Dermis lymphatic vessel endothelial cell (primary cell): ENCODE data around the gene GPR135. TPM values are rescaled to one million over a fixed set of nuclear protein-coding genes. Genes with fewer than 3 reads are reported as not detected.

Experiments
- total RNA-seq: library from RNA; depleted of rRNA; stranded (reverse); fragments of >200 nt; gene quantifications from 2 replicates; pipeline ENCODE4 v1.2.1, GENCODE V29; 2014

Gene GPR135, protein sequence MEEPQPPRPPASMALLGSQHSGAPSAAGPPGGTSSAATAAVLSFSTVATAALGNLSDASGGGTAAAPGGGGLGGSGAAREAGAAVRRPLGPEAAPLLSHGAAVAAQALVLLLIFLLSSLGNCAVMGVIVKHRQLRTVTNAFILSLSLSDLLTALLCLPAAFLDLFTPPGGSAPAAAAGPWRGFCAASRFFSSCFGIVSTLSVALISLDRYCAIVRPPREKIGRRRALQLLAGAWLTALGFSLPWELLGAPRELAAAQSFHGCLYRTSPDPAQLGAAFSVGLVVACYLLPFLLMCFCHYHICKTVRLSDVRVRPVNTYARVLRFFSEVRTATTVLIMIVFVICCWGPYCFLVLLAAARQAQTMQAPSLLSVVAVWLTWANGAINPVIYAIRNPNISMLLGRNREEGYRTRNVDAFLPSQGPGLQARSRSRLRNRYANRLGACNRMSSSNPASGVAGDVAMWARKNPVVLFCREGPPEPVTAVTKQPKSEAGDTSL
- total RNA-seq = 0.65 and 0.69 TPM in 2 replicates

DNA sequence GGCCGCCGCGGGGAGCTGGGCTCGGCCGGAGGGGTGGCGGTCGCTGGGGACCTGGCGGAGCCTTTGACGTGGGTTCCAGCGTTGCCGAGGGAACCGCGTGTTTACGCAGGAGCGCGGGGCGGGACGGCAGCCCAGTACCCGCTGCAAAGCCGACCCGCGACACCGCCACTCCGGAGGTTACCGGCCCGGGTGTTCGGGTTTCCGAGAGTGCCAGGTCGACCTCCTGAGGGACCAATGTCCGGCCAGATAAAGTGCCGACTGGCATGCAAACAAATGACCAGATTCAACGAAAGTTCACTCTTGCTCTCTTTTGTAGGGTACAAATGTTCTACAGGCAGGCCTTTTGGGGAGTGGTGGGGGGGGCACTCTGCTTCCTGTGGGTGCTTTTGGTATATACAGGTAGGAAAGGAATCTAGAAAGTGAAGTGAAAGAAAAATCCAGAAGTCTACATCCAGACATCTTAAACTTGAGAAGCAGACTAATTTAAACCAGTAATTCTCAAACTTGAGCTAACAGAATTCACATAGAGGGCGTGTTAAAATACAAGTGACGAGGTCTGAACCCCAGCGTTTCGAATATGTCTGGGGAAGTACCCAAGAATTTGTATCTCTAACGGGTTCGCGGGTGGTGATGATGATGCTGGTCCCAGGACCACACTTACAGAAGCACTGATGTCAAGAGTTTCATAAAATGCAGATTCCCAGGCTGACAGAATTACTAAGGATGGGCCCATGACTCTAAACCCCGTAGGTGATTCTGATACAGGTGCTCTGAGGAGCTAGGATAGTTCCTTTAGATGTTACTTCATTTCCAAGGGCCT, at the start of gene GPR135:
GPR135 (minus strand) TSS at position 65 of the 820 bp plus-strand sequence. CDS start 154 bp downstream, outside the sequence.

DNA sequence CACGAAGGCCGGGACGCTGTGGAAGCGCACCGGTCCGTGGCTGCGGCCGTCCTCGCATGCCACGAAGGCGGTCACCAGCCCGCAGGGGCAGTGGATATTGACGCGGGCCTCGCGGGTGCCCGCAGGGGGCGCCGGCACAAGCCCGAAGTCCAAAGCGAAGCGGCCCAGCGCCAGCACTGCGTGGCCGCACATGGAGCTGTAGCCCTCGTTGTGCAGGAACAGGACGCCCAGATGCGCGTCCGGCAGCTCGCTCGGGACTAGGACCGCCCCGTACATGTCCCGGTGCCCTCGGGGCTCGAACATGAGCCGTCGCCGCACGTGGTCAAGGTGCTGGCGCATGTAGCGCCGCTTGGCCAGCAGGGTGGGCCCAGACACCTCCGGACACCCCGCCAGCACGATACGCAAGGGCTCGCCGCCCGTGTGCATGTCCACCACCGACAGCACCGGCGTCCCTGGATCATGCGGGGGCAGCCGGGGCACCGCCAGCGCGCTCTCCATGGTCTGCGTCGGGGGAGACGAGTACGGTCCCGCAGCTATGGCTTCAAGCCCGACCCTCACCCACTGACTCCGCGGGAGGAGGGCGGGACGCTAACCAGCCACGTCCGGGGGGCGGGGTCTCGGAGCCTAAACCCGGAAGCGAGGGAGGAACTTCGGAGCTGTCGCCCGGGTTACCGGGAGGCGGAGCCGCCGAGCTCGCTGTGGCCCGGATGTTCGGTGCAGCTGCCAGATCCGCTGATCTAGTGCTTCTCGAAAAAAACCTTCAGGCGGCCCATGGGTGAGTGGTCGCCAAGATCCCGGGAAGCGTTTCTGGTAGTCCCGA, 18.8 kb upstream of the GPR135 start, which contains the start of the genes JKAMP and L3HYPDH:
JKAMP (plus strand) TSS at position 699 of the 820 bp plus-strand sequence; CDS start at position 772, 73 bp downstream.
L3HYPDH (minus strand) TSS at position 590 of the 820 bp plus-strand sequence; CDS start at position 498, 92 bp downstream.

Other genes with a start within 250 kb of the GPR135 start
- gene L3HYPDH, start 19.0 kb upstream of the GPR135 start, total RNA-seq = 17.3 and 25.1 TPM in 2 replicates
- gene JKAMP, start 19.1 kb upstream of the GPR135 start, total RNA-seq = 50.7 and 55.4 TPM in 2 replicates
- not detected in 2 replicates for gene CCDC175, start 111.4 kb upstream of the GPR135 start, total RNA-seq